Ovary (tissue), 9 donors: ENCODE measurements around the gene DNM1L. TPM values are rescaled to one million over a fixed set of nuclear protein-coding genes. Genes with fewer than 3 reads are reported as not detected.

ENCODE experiments used
- DNase-seq, 5 donors: peaks; one replicate each; pipeline ENCODE4 v3.0.0-alpha.2; 2019 to 2020
- H3K27ac ChIP-seq, 2 donors: fragments of 200-600 bp; one replicate each; pipeline versions ENCODE4 v1.5.1 to v1.8.0; 2019 to 2022
- H3K27me3 ChIP-seq: fragments of 200-600 bp; one replicate; pipeline ENCODE4 v1.8.0; 2022
- H3K36me3 ChIP-seq: fragments of 200-600 bp; sonication (generic); one replicate; pipeline ENCODE4 v1.5.1; 2019
- H3K4me1 ChIP-seq: one replicate; pipeline ENCODE4 v1.8.1; 2013; ENCODE audit warnings: mild to moderate bottlenecking, moderate library complexity; ENCODE audit not compliant: insufficient read depth
- H3K4me3 ChIP-seq: fragments of 200-600 bp; sonication (generic); one replicate; pipeline ENCODE4 v1.5.1; 2017
- H3K9me3 ChIP-seq, 2 donors: fragments of 200-600 bp in 1 of 2; sonication (generic) in 1 of 2; one replicate each; pipeline versions ENCODE4 v1.5.1 to v1.8.1; 2013 to 2019; ENCODE audit warnings: mild to moderate bottlenecking in 1 of 2, moderate library complexity in 1 of 2
- CTCF ChIP-seq, 3 donors: fragments of 450-650 bp in 2 of 3; fragments of 200-600 bp in 1 of 3; IDR thresholded peaks; one replicate each; pipeline versions ENCODE4 v1.5.1 to v1.8.0; 2016 to 2022; ENCODE audit warnings: antibody characterized with exemption in 3 of 3, mild to moderate bottlenecking in 1 of 3
- EP300 ChIP-seq: sonication (generic); formaldehyde crosslinking; IDR thresholded peaks from one replicate; pipeline ENCODE4 v1.6.1; 2017; ENCODE audit warnings: antibody characterized with exemption
- POLR2A ChIP-seq: fragments of 450-650 bp; IDR thresholded peaks from one replicate; pipeline ENCODE4 v1.6.1; 2017; ENCODE audit warnings: antibody characterized with exemption, mild to moderate bottlenecking, moderate library complexity
- WGBS, 3 donors: extraction: QIAGEN DNeasy Blood & Tissue Kit in 1 of 3; methylation state at CpG; one replicate each; pipeline versions ENCODE4 v1.1.5 to v1.1.7; 2013 to 2017; 5-methylcytosine and 5-hydroxymethylcytosine counted together
- intact Hi-C, 4 donors: fragments of 100-400 bp; cut with DNase I; formaldehyde crosslinking; loops; one replicate each; pipeline versions ENCODE4 v1.11.0 to v1.15.1; 2022 to 2023
- polyA plus RNA-seq, 2 donors: library from polyadenylated mRNA; stranded (reverse); fragments of 200-250 nt in 1 of 2; fragments of 350-450 nt in 1 of 2; fragmentation: Illumina TruSeq in 1 of 2; extraction: RNeasy Lipid Tissue Mini Kit (QIAGEN cat#74804) in 1 of 2; gene quantifications; one replicate each; pipeline ENCODE4 v1.2.3, GENCODE V29; 2013 to 2014
- total RNA-seq, 7 donors: library from RNA; depleted of rRNA in 2 of 7; stranded (reverse); fragments of >200 nt in 2 of 7; fragmentation: NEBNext Ultra II Directional in 3 of 7; extraction: Animal tissue kit (Norgen Biotek cat#: 25700) in 3 of 7; gene quantifications; one replicate each; pipeline versions ENCODE4 v1.1.0 to v1.2.4, GENCODE V29; 2016 to 2023
- donor health status: DM: no; HTN: no; CAD: no; lungs with moderate emphysema.
- donor health status: DM: no; HTN: no; CAD: no.
- donor health status: Bipolar disorder and iron deficiency.
- donor health status: DM: yes; HTN: yes; CAD: no.
- donor health status: DM: no; HTN: no; CAD: no.
- donor health status: DM: yes; HTN: yes; CAD: no.

DNM1L gene
- total and polyA plus RNA-seq, 9 donors, result 19.4 to 77.5 (median 47.8) TPM

- no peak for TF ChIP-seq EP300
- TF ChIP-seq POLR2A, result no peak
- no peak for TF ChIP-seq CTCF (IDR thresholded peaks at IDR 0.05)
- 39 to 49% (median 43%) methylated on average over 1 of the region's 1 CpG for WGBS, 3 donors
- Histone ChIP-seq H3K36me3 (no peaks in the 10 kb centered on the region), H3K4me3 (no peak overlapping the region), H3K9me3 (no peaks in the 10 kb centered on the region), H3K27me3 (no peaks in the 10 kb centered on the region), H3K4me1 (no peaks in the 10 kb centered on the region), H3K27ac (no peak overlapping the region)
- DNase-seq, result no peak
- intact Hi-C loops, result no loop called here
These were observed 23.8 kb downstream of the DNM1L start for GRCh38 chr12:32702946-32703345.

- Histone ChIP-seq H3K4me3 (no peak overlapping the region), H3K4me1 (no peaks in the 10 kb centered on the region), H3K27ac (no peak overlapping the region), H3K9me3 (no peaks in the 10 kb centered on the region), H3K27me3 (no peaks in the 10 kb centered on the region), H3K36me3 (no peaks in the 10 kb centered on the region)
- intact Hi-C loops, result no loop called here
- DNase-seq, result no peak
- TF ChIP-seq POLR2A (no peak), CTCF (IDR thresholded peaks at IDR 0.05) (no peak), EP300 (no peak)
These were observed 26.7 kb downstream of the DNM1L start for GRCh38 chr12:32705783-32706182.

- no peak overlapping the region for H3K4me3 ChIP-seq
- 86 to 91% (median 89%) methylated on average over 2 of the region's 2 CpGs for WGBS, 3 donors
- intact Hi-C loops, result no loop called here
- H3K36me3 ChIP-seq, result no peaks in the 10 kb centered on the region
- no peak overlapping the region for H3K27ac ChIP-seq
- H3K27me3 ChIP-seq, result no peaks in the 10 kb centered on the region
- TF ChIP-seq EP300 (no peak), POLR2A (no peak), CTCF (IDR thresholded peaks at IDR 0.05) (no peak)
- no peaks in the 10 kb centered on the region for H3K4me1 ChIP-seq
- no peak for DNase-seq
- H3K9me3 ChIP-seq, result no peaks in the 10 kb centered on the region
These were observed 27.4 kb downstream of the DNM1L start for GRCh38 chr12:32706335-32707024.

- DNase-seq, result no peak
- intact Hi-C loops, result no loop called here
- H3K27me3 ChIP-seq, result no peaks in the 10 kb centered on the region
- TF ChIP-seq CTCF (IDR thresholded peaks at IDR 0.05), result no peak
- no peak for TF ChIP-seq POLR2A
- TF ChIP-seq EP300, result no peak
- 69 to 85% (median 80%) methylated on average over 2 of the region's 2 CpGs for WGBS, 3 donors
- H3K27ac ChIP-seq, result no peak overlapping the region
- no peaks in the 10 kb centered on the region for H3K36me3 ChIP-seq
- H3K4me1 ChIP-seq, result no peaks in the 10 kb centered on the region
- H3K4me3 ChIP-seq, result no peak overlapping the region
- H3K9me3 ChIP-seq, result no peaks in the 10 kb centered on the region
These were observed 29.8 kb downstream of the DNM1L start for GRCh38 chr12:32708926-32709325.
